LoVo (cell line): ENCODE data around the gene PIK3C2G.
A peak's percentile ranks its signal among the peaks of the same experiment; 100 is the strongest.

Experiments
- DNase-seq: peaks from one replicate; pipeline ENCODE4 v3.0.0-alpha.2; 2016; ENCODE audit warnings: low spot score

The PIK3C2G gene

DNA sequence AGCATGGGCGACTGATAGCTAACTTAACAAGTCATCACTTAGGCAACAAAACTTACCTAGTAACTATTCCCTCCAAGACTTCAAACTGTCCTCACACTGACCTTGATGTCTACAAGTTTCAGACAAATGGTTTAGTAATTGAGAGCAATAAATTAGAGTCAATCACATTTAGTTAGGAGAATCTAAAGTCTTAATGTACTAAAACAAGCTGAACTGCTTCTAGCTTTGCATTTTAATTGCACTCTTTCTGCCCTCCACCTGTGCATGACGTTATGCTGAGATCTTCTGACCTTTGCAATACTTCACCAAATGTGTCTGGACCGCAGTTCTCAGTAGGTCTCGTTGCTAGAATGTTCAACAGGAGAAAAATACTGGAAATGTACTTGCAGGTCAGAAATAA, 158.0 kb downstream of the PIK3C2G start:
- DNase-seq, result no peak

DNA sequence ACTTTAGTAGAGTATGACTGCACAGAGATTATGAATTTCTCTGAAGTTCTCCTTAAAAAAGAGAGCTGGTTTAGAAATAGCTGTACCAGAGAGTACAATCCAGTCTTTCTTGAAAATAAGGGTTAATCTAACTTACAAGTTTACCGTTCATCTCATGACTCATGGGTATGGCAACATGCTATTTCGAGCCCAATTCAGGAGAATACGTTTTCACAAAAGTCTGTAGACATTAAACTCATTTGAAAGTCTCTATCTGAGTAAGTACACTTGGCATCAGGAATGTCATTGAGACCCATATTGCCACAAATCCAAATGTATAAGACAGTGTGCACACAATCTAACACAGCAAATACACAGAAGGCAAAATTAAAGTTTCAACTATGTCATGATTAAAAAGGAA, 160.5 kb downstream of the PIK3C2G start:
- no peak for DNase-seq

DNA sequence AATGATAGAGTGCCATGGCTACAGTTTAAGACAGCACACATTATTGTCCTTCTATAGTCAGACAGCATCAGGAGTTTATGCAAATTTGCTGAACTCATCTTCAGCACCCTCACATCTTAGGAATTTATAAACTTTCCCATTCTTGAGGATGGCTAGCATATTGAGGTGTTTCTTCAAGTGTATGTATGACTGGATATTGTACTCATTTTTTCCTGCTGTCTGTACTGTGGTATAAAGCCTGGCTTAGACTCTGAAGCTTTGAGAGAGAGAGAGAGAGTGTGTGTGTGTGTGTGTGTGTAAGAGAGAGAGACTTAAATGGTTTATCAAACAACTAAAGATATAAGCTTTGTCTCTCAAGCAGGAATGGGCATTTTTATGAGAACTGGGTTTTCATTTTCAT, 161.6 kb downstream of the PIK3C2G start:
- no peak for DNase-seq

DNA sequence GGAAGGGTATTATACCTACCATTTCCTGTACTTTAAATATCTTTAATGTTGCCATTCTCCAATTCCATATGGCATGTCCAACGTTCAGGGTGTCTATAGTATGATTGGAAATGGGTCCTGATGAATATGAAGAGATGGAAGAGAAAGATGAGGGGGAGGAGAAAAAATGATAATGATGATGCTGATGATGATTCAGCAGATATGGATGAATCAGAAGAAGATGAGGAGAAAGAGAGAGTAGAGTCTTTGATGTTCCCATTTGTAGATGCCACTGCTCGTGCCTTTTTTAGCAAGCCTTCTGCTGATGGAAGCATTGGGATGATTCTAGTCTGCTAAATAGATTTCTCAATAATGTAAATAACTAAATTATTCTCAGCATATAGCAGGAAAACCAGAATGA, 163.5 kb downstream of the PIK3C2G start:
- DNase-seq, result no peak

DNA sequence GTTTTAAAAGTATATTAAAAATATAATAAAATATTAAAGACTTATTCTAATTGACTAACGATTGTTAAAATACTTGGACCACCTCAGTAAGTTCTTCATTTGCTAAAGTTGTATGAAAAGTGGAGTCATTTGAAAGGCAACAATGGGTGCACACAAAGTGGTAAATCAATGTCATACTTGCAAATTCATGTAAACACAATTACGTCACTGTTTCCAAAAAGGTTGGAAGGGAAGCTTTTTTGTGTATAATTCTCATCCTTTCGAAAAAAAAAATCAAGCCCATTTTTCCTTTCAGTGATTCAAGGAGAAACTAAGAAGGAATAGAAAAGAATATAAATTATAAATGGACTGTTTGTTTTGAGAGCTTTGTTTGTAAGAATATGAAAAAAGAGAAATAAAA, 166.2 kb downstream of the PIK3C2G start:
- no peak for DNase-seq

DNA sequence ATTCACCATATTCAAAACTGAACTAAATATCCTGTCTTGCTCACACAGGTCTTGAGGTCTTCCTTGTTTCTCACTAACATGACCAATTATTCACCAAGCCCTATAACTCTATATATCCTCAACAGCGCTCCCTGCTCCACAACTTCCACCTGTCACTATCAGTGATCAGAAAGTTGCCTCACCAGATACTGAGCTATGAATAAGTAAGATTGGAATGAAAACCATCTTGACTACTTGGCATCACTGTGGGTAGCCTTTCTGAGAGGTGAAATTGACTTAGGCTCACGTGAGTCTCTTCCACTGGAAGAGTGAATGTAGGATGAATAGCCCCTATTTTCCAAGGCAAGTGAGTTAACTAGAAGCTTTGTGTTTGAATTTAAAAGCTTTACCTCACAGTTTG, 167.1 kb downstream of the PIK3C2G start:
- DNase-seq, result no peak

DNA sequence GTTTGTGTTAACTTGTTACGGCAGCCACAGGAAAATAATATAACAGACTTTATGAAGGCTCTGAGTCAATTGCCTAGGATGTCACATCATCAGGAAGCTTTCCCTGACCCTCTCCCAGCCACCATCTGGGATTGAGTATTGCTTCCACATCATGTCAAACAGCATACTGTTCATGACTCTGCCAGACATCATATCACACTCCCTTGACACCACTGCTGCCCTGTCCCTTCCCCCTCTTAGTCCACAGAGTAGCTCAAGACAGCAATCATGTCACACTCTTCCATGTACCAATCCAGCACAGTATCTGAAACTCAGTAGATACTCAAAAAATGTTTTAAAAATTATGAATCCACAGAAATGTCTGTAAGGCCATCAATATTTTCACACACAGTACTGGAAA, 168.0 kb downstream of the PIK3C2G start:
- no peak for DNase-seq

DNA sequence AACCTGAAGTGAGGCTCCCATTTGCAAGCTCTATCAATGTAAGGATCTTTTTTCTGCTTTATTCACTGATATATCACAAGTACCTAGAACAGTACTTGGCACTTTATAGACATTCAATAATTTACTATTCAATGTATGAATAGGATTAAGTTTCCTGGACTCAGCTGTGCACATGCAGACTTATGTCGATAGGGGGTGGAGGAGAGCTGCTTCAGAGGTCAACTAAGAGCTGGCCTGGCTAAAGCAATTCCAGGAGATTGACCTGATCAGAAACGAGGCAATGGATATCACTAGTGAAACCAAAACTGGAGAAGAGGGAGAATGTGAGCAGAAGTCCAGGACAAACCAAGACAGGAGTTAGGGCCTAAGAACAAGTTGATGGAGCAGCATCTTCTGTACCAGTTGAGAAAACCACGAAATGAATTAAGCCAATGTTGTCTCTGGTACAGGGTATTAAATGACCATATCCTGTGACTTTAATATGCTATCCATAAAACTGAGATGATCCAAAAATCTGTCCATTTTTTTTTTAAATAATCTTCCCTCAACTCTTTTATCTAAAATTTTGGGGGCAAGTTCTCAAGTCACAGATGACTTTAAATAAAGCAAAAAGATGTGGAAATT, 169.2 kb downstream of the PIK3C2G start:
- DNase-seq, result peak; percentile 31

DNA sequence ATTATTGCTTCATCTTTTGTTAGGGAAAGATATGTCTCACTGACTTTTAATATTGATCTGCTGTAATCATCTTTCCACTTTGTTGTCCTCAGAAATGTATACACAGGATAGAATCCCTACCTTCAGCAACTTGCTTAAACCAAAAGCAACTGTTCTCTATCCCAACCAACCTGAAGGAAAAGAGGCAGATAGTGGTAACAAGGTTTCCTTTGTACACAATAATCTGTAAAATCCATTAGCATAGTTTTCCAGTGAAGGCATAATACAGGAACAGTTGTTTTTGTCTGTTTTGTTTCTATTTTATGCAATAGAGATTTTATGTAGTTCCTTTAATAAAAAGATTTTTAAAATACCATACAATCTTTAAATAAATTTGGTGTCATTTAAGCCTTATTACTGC, 170.5 kb downstream of the PIK3C2G start:
- no peak for DNase-seq

DNA sequence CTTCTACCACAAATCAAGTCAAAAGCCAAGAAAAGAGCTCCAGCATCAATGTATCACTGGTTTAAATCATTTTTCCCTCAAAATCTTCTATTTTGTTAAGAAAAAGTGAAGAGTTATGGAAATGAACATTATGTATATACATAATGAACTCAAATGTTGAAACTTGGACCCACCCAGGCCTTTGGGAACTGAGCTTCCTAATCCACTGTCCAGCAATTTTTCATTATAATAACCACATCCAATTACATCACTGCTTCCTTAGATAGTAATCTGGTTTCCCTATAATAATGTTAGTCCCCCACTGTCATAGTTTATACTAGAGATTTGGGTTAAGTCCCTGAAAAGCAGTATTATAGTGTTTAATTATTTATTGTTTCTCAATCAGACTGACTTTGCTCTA, 170.9 kb downstream of the PIK3C2G start:
- DNase-seq, result no peak

DNA sequence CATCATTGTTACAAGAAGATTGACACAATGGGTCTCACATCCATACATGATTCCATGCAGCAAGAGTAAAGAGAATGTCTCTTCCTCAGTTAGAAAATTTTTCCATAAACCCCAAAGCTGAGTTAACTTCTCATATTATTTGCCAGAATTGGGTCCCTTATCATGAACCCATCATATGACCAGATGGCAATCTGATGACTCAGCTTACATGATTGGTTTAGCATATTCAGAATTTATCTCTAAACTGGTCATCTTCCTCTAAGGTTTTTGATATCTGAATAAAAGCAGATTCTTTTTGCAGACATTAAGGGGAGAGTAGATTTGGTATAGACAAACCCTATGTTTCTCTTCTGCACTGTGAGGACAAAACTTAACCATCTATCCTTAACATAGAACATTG, 174.9 kb downstream of the PIK3C2G start:
- no peak for DNase-seq

DNA sequence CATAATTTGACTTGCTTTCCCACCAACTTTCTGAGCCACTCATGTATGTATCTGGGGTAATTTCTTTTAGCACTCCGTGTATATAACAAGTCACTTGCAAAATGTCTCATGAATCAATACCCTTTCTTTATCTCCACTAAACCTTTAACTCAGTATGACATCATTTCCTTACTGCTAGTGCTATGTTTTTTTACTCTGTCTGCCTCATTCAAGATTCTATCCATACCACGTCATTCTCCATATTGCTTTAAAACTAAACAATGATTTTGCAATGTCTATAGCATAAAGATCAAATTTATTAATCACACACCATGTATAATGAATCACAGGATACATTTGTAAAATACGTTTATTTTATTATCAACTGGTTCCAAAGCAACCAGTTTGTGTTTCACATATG, 178.2 kb downstream of the PIK3C2G start:
- no peak for DNase-seq

DNA sequence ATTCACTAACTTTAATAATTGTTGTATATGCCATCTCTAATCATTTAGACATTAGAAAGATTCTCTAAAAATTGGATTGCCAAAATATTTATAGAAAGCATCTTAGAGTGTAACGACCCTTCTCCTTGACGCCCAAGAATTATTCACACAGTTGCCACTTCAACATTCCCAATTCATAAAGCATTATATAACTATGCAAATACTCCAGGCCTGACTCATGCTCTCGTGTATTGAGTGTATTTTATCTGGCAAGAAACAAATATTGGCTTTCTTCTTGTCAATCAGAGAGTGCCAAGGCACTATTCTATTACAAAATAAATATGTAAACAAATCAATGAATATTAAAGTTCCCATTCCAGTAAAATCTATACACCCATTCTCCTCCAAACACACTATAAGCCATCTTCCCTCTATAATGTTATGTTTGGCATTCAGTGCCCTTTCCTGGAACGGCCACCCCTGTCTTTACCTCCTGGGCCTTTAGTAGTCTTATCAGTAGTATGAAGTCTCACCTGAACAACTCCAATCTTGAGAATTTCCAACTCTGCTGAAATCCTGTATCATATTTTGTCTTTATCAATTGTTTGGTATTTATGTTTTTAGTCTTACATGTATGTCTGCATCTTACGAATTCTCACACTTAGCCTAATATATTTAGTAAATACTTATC, 182.6 kb downstream of the PIK3C2G start:
- DNase-seq, result no peak

DNA sequence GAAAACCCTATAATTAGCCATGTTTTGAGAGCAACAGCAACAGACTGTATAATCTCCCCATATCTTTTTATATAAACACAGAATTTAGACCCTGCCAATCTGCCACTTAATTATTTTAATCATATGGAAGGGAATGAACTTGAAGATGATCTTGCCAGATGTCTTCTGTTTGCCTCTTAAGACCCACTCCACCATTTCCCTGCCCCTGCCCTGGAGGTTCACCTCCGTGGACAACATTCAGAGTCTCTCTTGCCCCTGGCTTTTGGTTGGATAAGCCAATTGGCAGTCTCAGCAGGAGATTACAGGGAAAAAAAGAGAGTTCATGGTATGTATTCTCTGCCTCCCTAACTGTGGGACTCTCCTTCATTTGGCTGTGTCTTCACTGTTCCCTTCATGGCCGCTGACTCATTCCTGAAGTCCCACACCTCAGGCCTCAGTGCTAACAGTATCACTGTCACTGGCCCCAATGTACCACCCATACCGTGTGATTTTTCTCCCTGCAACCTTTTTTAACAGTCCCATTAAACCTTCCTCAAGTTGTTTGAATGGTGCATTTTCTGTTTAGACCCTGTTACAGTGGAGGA, 184.8 kb downstream of the PIK3C2G start:
- DNase-seq, result no peak

DNA sequence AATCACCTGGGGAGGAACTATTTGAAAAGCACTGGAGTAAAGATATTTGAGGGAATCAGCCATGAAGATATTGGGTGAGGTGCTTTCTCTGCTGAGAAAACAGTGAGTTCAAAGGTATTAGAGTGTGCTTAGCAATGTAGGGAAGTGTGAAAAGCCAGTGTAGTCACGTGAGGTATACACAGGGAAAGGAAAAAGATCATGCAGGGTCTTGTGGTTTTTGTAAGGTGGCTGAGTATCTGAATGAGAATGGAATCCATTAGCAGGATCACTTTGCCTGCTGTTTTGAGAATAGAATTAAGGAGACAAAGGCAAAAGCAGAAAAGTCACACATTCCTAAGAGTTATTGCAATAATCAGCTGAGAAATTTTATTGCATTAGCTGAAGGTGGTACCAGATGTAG, 193.0 kb downstream of the PIK3C2G start:
- no peak for DNase-seq

DNA sequence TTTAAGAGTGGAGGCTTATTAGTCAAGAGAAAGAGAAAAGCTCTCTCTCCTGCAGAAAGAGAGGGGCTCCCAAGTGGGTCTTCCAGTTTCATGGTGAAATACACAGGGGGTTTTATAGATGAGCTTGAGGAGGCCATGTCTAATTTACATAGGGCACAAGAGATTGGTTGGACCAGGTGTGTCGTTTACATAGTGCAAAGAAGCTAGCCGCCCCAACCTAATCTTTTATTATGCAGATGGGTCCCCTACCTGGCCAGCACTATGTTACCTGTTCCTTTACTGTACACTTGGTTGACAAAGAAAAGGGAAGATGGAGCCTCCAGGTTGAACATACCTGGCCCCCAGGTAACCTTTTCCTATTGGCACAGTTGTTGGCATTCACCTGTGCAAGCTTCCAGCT, 195.0 kb downstream of the PIK3C2G start:
- no peak for DNase-seq

DNA sequence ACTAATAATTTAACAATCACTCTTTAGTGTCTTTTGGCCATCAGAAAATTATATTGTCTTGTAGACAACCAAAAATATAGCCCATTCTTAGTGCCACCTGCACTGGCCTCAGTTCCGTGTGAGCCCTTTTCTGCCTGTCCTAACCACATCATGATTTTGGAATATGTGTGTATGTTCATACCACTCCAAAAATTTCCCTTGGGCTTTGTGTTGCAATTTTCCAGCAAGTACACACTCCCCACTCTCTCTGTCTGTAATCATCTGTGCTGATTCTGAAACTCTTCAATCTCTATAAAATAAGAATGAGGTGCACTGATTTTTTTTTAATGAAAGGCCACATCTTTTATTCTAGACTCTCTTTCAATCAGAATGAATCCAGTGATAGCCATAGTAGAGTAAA, 196.0 kb downstream of the PIK3C2G start:
- DNase-seq, result no peak

DNA sequence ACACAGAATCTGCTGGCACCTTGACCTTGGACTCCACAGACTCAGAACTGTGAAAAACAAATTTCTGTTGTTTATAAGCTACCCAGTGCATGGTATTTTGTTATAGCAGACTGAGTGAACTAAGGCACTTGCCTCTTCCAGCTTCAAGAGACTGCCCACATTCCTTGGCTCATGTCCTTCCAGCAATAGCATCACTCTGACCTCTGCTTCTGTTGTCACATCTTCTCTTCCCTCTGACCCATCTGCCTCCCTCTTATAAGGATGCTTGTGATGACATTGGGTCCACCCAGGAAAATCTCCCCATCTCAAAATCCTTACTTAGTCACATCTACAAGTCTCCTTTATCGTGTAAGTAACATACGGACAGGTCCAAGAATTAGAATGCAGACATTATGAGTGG, 200.4 kb downstream of the PIK3C2G start:
- DNase-seq, result no peak

DNA sequence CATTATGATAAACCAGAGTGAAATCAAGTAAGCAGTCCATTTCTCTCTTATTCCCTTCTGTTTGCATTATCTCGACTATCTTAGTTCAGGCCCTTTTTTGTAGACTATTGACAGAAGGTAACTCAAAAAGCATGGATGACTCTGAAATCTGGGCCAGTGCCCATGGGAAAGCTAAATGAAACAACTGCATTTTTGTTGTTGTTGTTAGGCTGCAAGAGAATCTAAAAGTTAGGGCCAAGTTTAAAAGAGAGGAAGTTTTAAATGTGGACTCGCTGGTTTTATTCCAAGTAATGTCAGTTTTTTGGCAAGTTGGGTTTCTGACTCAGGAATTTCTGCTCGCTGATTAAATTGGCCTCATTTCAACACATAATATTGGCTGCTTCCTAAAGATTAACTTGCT, 201.1 kb downstream of the PIK3C2G start:
- DNase-seq, result no peak

DNA sequence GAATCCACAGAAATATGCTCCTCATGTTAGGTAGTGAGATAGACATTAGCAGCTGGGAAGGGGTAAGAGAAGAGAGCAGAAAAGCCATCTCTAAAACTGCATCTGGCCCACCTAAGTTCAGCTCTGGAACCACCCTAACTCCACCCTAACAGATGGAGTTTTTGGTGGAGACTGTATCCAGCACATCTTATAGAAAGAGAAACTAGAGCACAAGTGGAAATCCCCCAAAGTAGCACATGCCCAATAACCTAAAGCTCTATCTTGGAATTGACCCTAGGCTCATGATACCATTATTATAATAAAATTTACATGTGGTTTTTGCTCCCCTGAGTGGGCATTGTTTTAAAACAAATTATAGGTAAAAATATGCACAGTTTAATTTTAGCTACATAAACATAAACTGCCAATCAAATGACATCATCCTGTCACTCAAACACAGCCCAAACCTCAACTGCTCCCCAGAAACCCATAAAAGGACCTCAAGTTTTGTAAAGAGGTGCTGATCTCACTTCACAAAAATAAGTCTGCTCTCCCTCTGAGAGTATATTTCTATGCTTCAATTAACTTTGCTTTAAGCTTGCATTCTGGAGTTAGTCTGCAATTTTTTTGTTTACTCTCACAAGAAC, 206.4 kb downstream of the PIK3C2G start:
- DNase-seq, result no peak

DNA sequence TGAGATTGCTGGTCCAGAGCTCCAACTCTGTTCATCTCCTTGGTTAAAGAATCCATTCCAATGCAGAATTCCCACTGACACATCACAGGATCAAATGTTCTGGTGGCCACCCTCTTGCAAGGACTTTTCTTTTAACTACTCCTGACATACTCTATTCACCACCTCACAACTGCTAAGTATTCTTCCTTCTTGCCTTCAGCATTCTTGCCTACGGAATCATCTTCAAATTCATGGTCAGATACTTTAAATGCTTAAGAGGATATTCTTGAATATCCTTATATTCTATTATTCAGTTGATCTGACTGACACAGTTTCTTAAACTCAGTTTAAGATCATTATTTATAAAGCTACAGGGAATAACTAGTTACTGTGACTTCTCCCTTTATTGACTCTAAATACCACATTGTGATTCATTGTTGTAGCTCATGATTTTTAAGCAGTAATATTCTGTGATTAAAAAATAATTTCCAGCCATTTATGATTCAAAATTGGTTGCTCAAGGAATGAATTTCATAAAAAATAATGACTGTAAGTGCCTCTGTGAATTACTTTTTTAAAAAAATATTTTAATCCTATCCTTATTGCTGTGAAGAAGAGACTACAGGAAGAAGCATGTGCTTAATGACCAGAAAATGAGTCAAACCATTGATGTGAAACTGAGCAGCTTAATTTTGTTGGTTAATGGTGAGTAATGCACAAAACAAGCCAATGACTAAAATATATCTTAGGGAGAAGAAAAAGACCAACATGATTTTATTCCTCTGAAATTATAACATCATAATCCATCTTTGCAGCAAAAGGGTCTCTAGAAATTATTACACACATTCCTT, 207.1 kb downstream of the PIK3C2G start:
- no peak for DNase-seq

DNA sequence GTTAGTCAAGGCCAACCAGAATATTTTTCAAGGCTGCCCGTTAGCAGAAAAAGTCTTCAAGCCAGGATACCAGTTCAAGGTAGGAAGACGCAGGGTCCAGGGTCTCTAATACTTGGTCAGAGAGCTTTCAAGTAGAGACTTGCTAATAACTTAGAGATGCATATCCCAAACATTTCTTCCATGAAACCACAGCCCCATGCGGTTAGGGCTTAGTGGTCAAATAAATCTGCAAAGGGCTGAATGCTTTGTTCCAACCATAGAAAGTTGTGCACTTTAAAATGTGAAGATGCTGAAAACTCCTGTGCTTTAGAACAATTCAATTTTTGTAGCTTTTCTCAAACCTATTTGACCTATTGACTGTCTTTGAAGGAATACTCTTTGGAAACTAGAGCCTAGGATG, 208.9 kb downstream of the PIK3C2G start:
- DNase-seq, result no peak

DNA sequence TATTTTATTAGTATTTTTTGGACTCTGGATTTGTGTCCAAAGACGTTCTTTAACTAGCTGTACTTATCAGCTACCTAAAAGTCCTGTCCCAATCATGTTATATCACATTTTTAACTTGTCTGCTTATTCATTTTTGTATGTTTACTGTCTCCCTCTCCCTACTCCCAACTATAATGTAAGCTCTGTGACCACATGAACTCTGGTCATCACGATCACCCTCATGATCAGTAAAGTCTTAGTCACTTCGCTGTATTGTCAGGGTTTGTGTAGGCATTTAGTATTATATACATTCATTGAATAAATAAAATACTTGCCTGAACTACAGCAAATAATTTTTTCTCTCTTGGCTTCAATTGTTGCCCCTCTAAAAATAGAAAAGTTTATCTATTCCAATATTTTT, 211.0 kb downstream of the PIK3C2G start:
- no peak for DNase-seq
